ENCODE measurements around the gene COL6A2.

GRCh38 chr21:46100020-46100419 lies 2.1 kb downstream of the COL6A2 start:
- TF ChIP-seq CTCF (conservative IDR thresholded peaks at IDR 0.05 in 1 of 2, IDR thresholded peaks at IDR 0.05 in 1 of 2; ENCODE audit: extremely low read depth in 1 of 2, insufficient read depth in 1 of 2, low read depth in 1 of 2, low read length in 2 of 2) = no peak
- no peak for TF ChIP-seq EZH2 (IDR thresholded peaks at IDR 0.05; ENCODE audit: borderline replicate concordance, low read length)
